Retinal pigment epithelial cell (primary cell): ENCODE data around the gene DNAH8.

Source experiments
- DNase-seq: peaks from one replicate; pipeline ENCODE4 v3.0.0-alpha.2; 2010; ENCODE audit warnings: low read depth
- H3K4me3 ChIP-seq: 2 replicates; pipeline ENCODE4 v1.5.1; 2011; ENCODE audit warnings: mild to moderate bottlenecking, low read length, control low read depth, moderate library complexity
- TF ChIP-seq, protein P1 (sequence below): conservative IDR thresholded peaks from 2 replicates; pipeline ENCODE4 v1.5.1; 2011; ENCODE audit warnings: low read depth, low read length, control low read depth, inconsistent platforms

DNAH8 gene

DNA sequence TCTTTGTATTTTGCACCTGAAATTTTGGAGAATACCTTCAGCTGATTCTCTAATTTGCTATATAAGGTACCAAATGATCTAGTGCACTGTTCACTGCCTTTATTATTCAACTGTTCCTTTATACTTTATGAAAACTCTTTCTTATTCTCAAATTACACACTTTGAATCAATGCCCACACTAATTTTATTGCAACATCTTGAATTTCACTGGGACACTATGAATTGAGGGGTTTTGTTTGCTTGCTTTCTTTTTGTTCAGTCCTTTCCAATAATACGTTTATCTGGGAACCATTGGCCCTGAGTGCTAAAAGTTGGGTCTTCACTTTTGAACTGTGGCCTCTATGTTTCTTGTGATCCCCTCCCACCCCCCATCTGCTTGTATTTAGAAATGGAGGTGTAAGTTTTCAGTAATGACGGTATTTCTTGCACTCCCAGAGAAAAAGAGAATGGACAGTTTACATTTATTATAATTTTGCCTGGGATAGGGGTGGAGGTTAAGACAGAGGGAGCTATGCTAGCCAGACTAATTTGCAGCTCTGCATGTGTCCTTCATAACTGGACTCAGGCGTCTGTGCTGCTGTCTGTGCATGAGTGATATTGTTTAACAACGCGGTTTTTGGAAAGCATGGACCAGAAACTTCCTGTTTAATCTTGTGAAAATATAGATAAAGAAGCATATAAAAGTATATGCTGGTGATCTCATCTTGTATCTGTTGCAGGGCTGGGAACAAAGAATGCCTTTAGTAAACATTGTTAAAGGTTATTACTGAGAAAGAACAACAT lies 98.1 kb downstream of the DNAH8 start:
- no peak for DNase-seq
- TF ChIP-seq, protein P1, sequence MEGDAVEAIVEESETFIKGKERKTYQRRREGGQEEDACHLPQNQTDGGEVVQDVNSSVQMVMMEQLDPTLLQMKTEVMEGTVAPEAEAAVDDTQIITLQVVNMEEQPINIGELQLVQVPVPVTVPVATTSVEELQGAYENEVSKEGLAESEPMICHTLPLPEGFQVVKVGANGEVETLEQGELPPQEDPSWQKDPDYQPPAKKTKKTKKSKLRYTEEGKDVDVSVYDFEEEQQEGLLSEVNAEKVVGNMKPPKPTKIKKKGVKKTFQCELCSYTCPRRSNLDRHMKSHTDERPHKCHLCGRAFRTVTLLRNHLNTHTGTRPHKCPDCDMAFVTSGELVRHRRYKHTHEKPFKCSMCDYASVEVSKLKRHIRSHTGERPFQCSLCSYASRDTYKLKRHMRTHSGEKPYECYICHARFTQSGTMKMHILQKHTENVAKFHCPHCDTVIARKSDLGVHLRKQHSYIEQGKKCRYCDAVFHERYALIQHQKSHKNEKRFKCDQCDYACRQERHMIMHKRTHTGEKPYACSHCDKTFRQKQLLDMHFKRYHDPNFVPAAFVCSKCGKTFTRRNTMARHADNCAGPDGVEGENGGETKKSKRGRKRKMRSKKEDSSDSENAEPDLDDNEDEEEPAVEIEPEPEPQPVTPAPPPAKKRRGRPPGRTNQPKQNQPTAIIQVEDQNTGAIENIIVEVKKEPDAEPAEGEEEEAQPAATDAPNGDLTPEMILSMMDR = no peak
- H3K4me3 ChIP-seq = no peak overlapping the region

DNA sequence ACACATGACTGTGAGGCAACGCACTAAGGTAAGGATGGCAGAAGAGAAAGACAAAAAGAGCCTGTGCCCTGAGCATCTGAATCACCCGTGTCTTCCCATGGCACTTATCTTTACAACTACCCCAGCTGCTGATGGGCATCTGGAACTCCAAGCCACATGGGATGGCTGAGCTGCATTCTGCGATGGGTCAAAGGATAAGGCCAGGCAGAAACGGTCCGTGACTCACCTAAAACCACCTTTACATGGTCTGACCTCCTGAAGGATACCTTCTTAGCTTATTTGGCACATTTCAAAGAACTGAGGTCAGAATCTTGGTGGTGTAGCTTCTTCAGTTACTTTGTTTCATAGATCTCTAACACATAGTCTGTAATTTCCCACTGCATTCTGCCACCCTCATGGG lies 99.7 kb downstream of the DNAH8 start:
- DNase-seq = no peak
- TF ChIP-seq, protein P1 = no peak

DNA sequence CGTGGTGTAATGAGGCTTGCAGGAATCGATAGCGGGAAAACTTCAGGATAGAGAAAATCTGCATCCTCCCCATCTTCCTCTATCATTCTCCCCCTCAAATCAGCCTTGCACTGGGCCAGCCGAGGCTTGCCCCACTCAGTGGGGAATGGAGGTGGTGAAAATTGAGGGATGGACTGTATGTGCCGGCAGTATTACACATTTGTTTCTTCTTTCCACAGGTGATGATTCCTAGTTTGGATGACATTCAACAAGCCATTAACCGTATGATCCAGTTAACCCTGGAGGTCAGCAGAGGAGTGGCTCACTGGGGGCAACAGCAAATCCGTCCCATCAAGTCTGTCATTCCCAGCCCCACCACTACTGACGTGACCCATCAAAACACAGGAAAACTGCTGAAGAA lies 100.1 kb downstream of the DNAH8 start:
- no peak overlapping the region for H3K4me3 ChIP-seq
- TF ChIP-seq, protein P1 = no peak
- DNase-seq = no peak

More for the DNA sequence above, 99.7 kb downstream of the DNAH8 start:
- no peak overlapping the region for H3K4me3 ChIP-seq

DNA sequence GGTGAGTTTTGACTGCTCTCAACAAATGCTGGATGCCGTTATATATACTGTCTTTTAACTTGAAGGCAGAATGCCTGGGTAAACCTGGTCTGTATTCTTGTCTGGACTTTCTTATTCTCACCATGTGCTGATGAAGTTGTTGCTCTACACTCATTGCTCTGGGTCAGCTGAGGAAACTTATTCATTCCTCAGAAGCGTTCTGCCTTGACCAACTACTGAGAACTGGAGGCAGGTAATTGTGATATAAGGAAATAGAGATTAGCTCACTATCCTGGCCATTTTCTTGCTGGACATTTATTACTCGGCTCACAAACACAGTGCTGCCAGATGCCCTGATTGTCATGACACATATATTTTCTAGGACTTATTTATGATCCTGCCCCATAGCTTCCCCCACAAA lies 103.6 kb downstream of the DNAH8 start:
- H3K4me3 ChIP-seq = no peak overlapping the region
- TF ChIP-seq, protein P1 = no peak
- no peak for DNase-seq

DNA sequence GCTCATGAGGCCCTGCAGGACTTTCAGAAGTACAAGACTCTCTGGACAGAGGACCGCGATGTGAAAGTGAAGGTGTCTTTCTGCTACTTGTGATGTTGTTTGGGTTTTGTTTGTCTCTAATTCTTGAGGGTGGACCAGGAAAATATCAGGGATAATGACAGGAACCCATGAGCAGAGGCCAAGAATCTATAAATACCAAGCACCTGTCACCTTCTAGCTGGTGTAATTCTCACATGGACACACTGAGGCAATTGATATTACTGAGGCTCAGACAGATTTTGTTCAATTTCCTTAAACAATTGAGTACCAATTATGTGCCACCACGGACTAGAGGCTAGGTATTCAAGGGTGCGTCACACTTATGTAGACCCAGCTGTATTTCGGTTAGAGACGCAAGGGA lies 107.9 kb downstream of the DNAH8 start:
- H3K4me3 ChIP-seq = no peak overlapping the region
- DNase-seq = no peak
- TF ChIP-seq, protein P1 = no peak

DNA sequence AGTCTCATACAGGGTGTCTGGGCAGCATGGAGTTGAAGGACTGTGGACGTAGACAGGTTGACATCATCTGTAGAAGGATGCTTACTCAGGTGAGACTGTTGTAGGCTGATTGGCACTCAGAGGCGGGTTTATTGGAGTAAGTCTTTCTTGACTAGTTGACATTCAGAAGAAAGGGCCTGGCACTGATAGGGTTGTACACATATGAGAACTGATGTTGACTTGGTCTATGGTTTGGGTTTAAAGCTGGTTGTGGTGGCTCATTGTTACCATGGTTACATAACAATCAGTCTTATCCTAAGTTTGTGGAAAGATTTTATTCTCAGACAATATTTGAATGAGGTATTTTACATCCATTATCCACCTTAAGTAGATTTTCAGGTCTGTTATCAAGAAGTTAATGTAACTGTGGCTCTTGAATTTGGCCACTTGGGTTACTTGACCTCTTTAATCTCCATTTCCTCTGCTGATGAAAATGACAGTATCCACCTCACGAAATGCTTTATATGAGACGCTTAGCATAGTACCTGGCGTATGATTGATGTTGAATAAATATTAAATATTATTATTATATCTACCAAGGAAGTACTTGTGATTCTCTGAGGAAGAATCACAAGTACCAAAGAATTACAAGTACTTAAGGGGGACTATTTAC lies 109.3 kb downstream of the DNAH8 start:
- no peak overlapping the region for H3K4me3 ChIP-seq
- TF ChIP-seq, protein P1 = no peak
- no peak for DNase-seq

DNA sequence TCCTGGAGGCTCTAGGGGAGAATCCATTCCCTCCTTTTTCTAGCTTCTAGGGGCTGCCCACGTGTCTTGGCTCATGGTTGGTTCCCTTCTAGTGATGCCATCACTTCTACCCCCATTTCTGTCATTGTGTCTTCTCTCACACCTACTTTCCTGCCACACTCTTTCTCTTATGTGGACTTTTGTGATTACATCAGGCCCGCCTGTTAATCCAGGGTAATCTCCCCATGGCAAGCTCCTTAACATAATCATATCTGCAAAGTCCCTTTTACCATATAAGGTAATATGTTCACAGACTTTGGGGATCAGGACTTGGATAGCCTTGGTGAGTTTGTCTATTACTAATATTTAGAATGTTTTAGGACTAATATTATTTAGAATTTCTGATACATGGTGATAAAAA lies 111.9 kb downstream of the DNAH8 start:
- peak; percentile 8 for DNase-seq
- TF ChIP-seq, protein P1 = no peak
- no peak overlapping the region for H3K4me3 ChIP-seq
